ENCODE measurements around the gene PYY.

DNA sequence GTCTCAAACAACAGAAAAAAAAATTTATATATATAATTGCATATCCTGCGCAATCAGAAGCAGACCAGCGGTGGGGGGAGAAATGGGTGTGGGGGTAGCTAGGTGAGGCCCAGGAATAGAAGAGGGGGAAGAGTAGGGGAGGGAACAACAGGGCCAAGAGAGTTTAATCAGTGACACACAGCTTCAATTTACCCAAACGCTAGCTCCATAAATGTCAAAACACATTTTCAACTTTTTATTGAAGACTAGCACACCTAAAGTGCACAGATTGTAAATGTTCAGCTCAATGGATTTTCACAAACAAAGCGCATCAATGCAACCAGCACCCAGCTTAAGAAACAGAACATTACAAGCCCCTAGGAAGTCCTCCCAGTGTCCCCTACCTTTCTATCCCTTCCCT is 25.9 kb upstream of the PYY start:
- TF ChIP-seq CTCF (IDR thresholded peaks at IDR 0.05; ENCODE audit: insufficient read depth, low read length) (no peak), SPI1 (IDR thresholded peaks at IDR 0.05; ENCODE audit: borderline replicate concordance, low read depth) (no peak), GABPA (IDR thresholded peaks at IDR 0.05; ENCODE audit: low read depth) (no peak)

Data from HL-60 (cell line).